OCI-LY7 (cell line): Measurements from ENCODE around the gene RAB40C. TPM values are rescaled to one million over a fixed set of nuclear protein-coding genes. Genes with fewer than 3 reads are reported as not detected.

Source experiments
- BruUV-seq: library from RNA; stranded (reverse); fragments of 400-500 nt; replicated peaks from 2 replicates; lab custom pipeline; 2021; lab: Mats Ljungman, UMichigan
- CTCF ChIA-PET: fragments of 300-600 bp; sonication (Branson Sonifier 250); formaldehyde crosslinking; loops from one replicate; lab custom pipeline; 2022; ENCODE audit warnings: antibody characterized with exemption; ENCODE audit not compliant: unreplicated experiment; lab: Charles Lee
- POLR2A ChIA-PET: fragments of 300-600 bp; sonication (Branson Sonifier 250); formaldehyde crosslinking; loops from one replicate; lab custom pipeline; 2022; ENCODE audit warnings: antibody characterized with exemption; lab: Charles Lee
- DNase-seq: peaks from one replicate; pipeline ENCODE4 v3.0.0-alpha.2; 2015; ENCODE audit warnings: low spot score
- H2AFZ ChIP-seq: fragments of 200-600 bp; sonication (generic), shearing (Covaris generic); 2 replicates; pipeline ENCODE4 v1.6.1; 2014; ENCODE audit warnings: mild to moderate bottlenecking, antibody characterized with exemption, low read length, moderate library complexity
- H3K27ac ChIP-seq: fragments of 200-600 bp; sonication (generic); 2 replicates; pipeline ENCODE4 v1.5.1; 2014; ENCODE audit warnings: mixed run types, low read depth, mild to moderate bottlenecking, moderate library complexity, low read length, inconsistent platforms; ENCODE audit not compliant: poor library complexity, severe bottlenecking
- H3K36me3 ChIP-seq: fragments of 200-600 bp; sonication (generic); 2 replicates; pipeline ENCODE4 v1.6.1; 2014; ENCODE audit warnings: mild to moderate bottlenecking, antibody characterized with exemption, low read length, moderate library complexity, mixed read lengths; ENCODE audit not compliant: insufficient read depth
- H3K4me1 ChIP-seq: fragments of 200-600 bp; sonication (generic); 2 replicates; pipeline ENCODE4 v1.5.1; 2014; ENCODE audit warnings: mild to moderate bottlenecking, low read length; ENCODE audit not compliant: insufficient read depth, poor library complexity, severe bottlenecking
- H3K4me2 ChIP-seq: fragments of 200-600 bp; sonication (generic); 2 replicates; pipeline ENCODE4 v1.6.1; 2014; ENCODE audit warnings: mild to moderate bottlenecking, low read length
- H3K4me3 ChIP-seq: fragments of 200-600 bp; sonication (generic); 2 replicates; pipeline ENCODE4 v1.5.1; 2014; ENCODE audit warnings: mild to moderate bottlenecking, low read depth, low read length; ENCODE audit not compliant: poor library complexity, severe bottlenecking
- H3K79me2 ChIP-seq: fragments of 200-600 bp; sonication (generic); 2 replicates; pipeline ENCODE4 v1.6.1; 2016; ENCODE audit warnings: low read depth, mild to moderate bottlenecking, low read length, moderate library complexity, mixed read lengths; ENCODE audit not compliant: insufficient read depth
- H3K9me2 ChIP-seq: fragments of 200-600 bp; sonication (generic); 2 replicates; pipeline ENCODE4 v1.6.1; 2016; ENCODE audit warnings: mild to moderate bottlenecking, low read length, mixed read lengths; ENCODE audit not compliant: insufficient read depth
- H3K9me3 ChIP-seq: fragments of 200-600 bp; sonication (generic); 2 replicates; pipeline ENCODE4 v1.6.1; 2014; ENCODE audit warnings: mild to moderate bottlenecking, mixed run types, low read length, mixed read lengths
- H4K20me1 ChIP-seq: fragments of 200-600 bp; sonication (generic); 2 replicates; pipeline ENCODE4 v1.6.1; 2014; ENCODE audit warnings: mild to moderate bottlenecking, antibody characterized with exemption, low read length, moderate library complexity, mixed read lengths; ENCODE audit not compliant: insufficient read depth
- EZH2phosphoT487 ChIP-seq: fragments of 200-600 bp; sonication (generic); IDR thresholded peaks from 2 replicates; pipeline ENCODE4 v1.6.1; 2018; ENCODE audit warnings: low read depth, borderline replicate concordance, mild to moderate bottlenecking, mixed run types, antibody characterized with exemption, low read length, moderate library complexity, mixed read lengths
- intact Hi-C: fragments of 100-400 bp; cut with micrococcal nuclease; formaldehyde crosslinking; loops from one replicate; pipeline ENCODE4 v1.10.0; 2022; ENCODE audit not compliant: unreplicated experiment
- total RNA-seq, 2 experiments: library from RNA; depleted of rRNA in 1 of 2; stranded (reverse); fragments of >200 nt in 1 of 2; shearing (Covaris generic) in 1 of 2; gene quantifications; 2 replicates each; pipeline ENCODE4 v1.2.3, GENCODE V29; 2014 to 2022
- TF ChIP-seq, protein P1 (sequence below): fragments of 200-600 bp; sonication (generic); conservative IDR thresholded peaks from 2 replicates; pipeline ENCODE4 v1.5.1; 2014; ENCODE audit warnings: mild to moderate bottlenecking, antibody characterized with exemption, low read length, moderate library complexity, mixed read lengths

RAB40C gene
- total RNA-seq, 2 experiments from 2014 or later: 19.3 to 20.9 TPM

DNA sequence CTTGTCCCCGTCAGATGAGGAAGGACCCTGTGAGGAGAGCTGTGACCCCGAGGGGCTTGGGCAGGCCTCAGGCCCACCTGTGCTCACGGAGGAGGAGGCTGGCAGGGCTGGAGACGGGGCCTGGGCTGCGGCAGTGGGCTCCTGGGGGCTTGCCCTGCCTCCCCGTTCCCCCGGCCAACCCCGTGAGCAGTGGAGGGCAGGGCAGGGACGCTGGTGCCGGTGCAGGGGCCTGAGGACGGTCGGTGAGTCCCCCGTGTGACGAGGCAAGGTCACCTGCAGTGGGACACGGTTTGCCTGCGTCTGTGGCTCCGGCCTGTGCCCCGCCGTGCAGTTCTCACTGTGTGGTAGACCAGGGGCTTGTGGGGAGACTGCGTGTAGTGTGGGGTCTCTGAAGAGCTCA lies 69.8 kb downstream of the RAB40C start:
- no peak overlapping the region for H3K4me3 ChIP-seq
- peaks cover 42% of the 10 kb centered on the region; the same call in 1 of the 2 replicates for H3K36me3 ChIP-seq
- no peaks in the 10 kb centered on the region for H3K9me2 ChIP-seq
- no peaks in the 10 kb centered on the region for H3K79me2 ChIP-seq
- no peak overlapping the region for H3K4me2 ChIP-seq
- BruUV-seq: no TSS peak
- no peaks in the 10 kb centered on the region for H4K20me1 ChIP-seq
- POLR2A ChIA-PET: no interaction called here
- CTCF ChIA-PET: no interaction called here
- TF ChIP-seq, protein P1, sequence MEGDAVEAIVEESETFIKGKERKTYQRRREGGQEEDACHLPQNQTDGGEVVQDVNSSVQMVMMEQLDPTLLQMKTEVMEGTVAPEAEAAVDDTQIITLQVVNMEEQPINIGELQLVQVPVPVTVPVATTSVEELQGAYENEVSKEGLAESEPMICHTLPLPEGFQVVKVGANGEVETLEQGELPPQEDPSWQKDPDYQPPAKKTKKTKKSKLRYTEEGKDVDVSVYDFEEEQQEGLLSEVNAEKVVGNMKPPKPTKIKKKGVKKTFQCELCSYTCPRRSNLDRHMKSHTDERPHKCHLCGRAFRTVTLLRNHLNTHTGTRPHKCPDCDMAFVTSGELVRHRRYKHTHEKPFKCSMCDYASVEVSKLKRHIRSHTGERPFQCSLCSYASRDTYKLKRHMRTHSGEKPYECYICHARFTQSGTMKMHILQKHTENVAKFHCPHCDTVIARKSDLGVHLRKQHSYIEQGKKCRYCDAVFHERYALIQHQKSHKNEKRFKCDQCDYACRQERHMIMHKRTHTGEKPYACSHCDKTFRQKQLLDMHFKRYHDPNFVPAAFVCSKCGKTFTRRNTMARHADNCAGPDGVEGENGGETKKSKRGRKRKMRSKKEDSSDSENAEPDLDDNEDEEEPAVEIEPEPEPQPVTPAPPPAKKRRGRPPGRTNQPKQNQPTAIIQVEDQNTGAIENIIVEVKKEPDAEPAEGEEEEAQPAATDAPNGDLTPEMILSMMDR: no peak
- TF ChIP-seq EZH2phosphoT487: no peak
- peaks cover 6% of the 10 kb centered on the region for H3K4me1 ChIP-seq
- no peak for DNase-seq
- H3K27ac ChIP-seq: no peak overlapping the region
- H3K9me3 ChIP-seq: no peaks in the 10 kb centered on the region
- H2AFZ ChIP-seq: no peak overlapping the region
- intact Hi-C loops: loop anchor here (1.0 kb wide), 1 partner anchor 80 kb away; no protein-coding TSS in a partner anchor

DNA sequence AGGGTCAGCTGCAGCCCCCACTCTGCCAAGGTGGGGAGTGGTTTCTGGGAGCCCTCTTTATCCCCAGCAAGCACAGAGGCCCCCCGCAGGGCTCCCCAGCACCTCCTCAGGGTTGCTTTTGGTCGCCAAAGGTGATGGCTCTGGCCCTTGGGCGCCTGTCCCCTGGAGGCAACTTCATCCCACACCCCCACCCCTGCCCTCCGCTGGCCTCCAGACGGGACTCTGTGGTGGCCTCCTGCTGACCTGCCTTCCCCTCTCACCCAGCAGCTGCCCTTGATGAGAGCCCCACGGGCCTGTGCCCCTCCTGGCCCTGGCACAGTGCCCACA lies 70.2 kb downstream of the RAB40C start:
- Histone ChIP-seq H3K27ac (no peak overlapping the region), H3K9me3 (no peaks in the 10 kb centered on the region), H4K20me1 (no peaks in the 10 kb centered on the region), H3K9me2 (no peaks in the 10 kb centered on the region), H2AFZ (no peak overlapping the region), H3K4me1 (peaks cover 6% of the 10 kb centered on the region), H3K4me2 (no peak overlapping the region), H3K4me3 (no peak overlapping the region), H3K79me2 (no peaks in the 10 kb centered on the region), H3K36me3 (peaks cover 42% of the 10 kb centered on the region; the same call in 1 of the 2 replicates)
- DNase-seq: no peak
- CTCF ChIA-PET: no interaction called here
- TF ChIP-seq, protein P1: no peak
- no peak for TF ChIP-seq EZH2phosphoT487
- intact Hi-C loops: loop anchor here (1.0 kb wide), 1 partner anchor 81 kb away; no protein-coding TSS in a partner anchor
- no TSS peak for BruUV-seq
- POLR2A ChIA-PET: no interaction called here

DNA sequence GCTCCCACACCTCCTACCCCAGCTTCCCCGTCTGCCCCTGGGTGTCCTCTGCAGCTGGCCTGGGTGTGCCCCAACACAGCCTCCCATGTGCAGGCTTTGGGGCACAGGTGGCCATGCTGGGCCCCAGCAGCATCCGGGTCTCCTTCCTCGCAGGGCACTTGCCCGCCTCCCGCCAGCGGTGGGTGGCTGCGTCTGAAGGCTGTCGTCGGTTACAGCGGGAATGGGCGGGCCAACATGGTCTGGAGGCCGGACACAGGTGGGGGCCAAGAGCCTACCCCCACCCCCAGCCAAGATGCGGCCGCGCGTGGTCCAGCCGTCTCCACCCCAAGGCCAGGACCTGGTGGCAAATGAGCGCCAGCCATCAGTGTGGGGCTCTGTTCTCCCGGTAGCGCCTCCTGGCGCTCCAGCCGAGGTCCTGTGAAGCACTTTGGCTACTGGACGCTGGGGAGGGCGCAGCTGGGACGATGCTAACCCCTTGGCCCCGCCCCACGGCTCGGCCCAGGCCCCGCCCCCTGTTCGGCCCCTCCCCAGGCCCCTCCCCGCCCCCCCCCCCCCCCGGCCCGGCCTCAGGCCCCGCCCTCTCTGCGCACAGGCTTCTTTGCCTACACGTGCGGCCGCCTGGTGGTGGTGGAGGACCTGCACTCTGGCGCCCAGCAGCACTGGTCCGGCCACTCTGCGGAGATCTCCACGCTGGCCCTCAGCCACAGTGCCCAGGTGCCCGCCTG lies 70.8 kb downstream of the RAB40C start:
- no peak overlapping the region for H3K27ac ChIP-seq
- H4K20me1 ChIP-seq: no peaks in the 10 kb centered on the region
- peaks cover 41% of the 10 kb centered on the region; the same call in 1 of the 2 replicates for H3K36me3 ChIP-seq
- DNase-seq: peak; percentile 91
- H3K9me3 ChIP-seq: no peaks in the 10 kb centered on the region
- ChIA-PET CTCF (no interaction called here), POLR2A (no interaction called here)
- H3K9me2 ChIP-seq: no peaks in the 10 kb centered on the region
- no peak overlapping the region for H2AFZ ChIP-seq
- peak overlapping the region; percentile 30; the same call in 1 of the 2 replicates for H3K4me2 ChIP-seq
- intact Hi-C loops: loop anchor here (1.0 kb wide), 1 partner anchor 81 kb away; no protein-coding TSS in a partner anchor
- peaks cover 6% of the 10 kb centered on the region for H3K4me1 ChIP-seq
- H3K4me3 ChIP-seq: no peak overlapping the region
- no peak for TF ChIP-seq EZH2phosphoT487
- TF ChIP-seq, protein P1: peak; percentile 27
- no TSS peak for BruUV-seq
- H3K79me2 ChIP-seq: no peaks in the 10 kb centered on the region
